Transverse colon (tissue), 4 donors: ENCODE results near the gene EHF. TPM values are rescaled to one million over a fixed set of nuclear protein-coding genes. Genes with fewer than 3 reads are reported as not detected.

Experiments
- DNase-seq: peaks from one replicate; pipeline ENCODE4 v3.0.0-alpha.2; 2019
- H3K27ac ChIP-seq, 4 donors: fragments of 200-600 bp; sonication (generic); 2 replicates each; pipeline ENCODE4 v1.5.1; 2016 to 2018; ENCODE audit warnings: inconsistent platforms in 4 of 4
- H3K27me3 ChIP-seq: fragments of 200-600 bp; sonication (generic); 2 replicates; pipeline ENCODE4 v1.5.1; 2017; ENCODE audit warnings: inconsistent platforms
- H3K36me3 ChIP-seq, 4 donors: fragments of 200-600 bp; sonication (generic); 2 replicates each; pipeline ENCODE4 v1.5.1; 2017 to 2019; ENCODE audit warnings: inconsistent platforms in 4 of 4
- H3K4me1 ChIP-seq, 4 donors: fragments of 200-600 bp; sonication (generic); 2 replicates each; pipeline ENCODE4 v1.5.1; 2017 to 2020; ENCODE audit warnings: inconsistent platforms in 4 of 4
- H3K4me3 ChIP-seq, 4 donors: fragments of 200-600 bp; sonication (generic); 1 replicate in 1 of 4; 2 replicates in 3 of 4; pipeline versions ENCODE4 v1.5.1 to v1.6.1; 2017 to 2019; ENCODE audit warnings: inconsistent platforms in 4 of 4
- H3K9me3 ChIP-seq, 2 donors: fragments of 200-600 bp; sonication (generic); 2 replicates each; pipeline ENCODE4 v1.5.1; 2017 to 2019; ENCODE audit warnings: inconsistent platforms in 2 of 2
- EP300 ChIP-seq: sonication (generic); formaldehyde crosslinking; IDR thresholded peaks from one replicate; pipeline ENCODE4 v1.6.1; 2017; ENCODE audit warnings: antibody characterized with exemption, low read depth
- POLR2A ChIP-seq: fragments of 450-650 bp; IDR thresholded peaks from one replicate; pipeline ENCODE4 v1.6.1; 2016; ENCODE audit warnings: antibody characterized with exemption, mild to moderate bottlenecking, moderate library complexity
- POLR2AphosphoS5 ChIP-seq, 3 donors: sonication (generic); formaldehyde crosslinking; IDR thresholded peaks; one replicate each; pipeline ENCODE4 v1.6.1; 2016; ENCODE audit warnings: antibody characterized with exemption in 3 of 3
- WGBS, 2 donors: methylation state at CpG; one replicate each; pipeline ENCODE4 v1.1.5; 2018; ENCODE audit warnings: low coverage in 1 of 2; 5-methylcytosine and 5-hydroxymethylcytosine counted together
- in situ Hi-C, 4 donors: fragments of 200-750 bp; cut with MboI; loops; one replicate each; pipeline versions ENCODE4 v1.15.0 to v1.15.1; 2017; ENCODE audit warnings: low sequenced_read_pairs in 3 of 4, low pct_ligation_motif_present in 1 of 4, low pct_unique_long_range_greater_than_20kb in 1 of 4
- intact Hi-C: fragments of 100-400 bp; cut with DNase I; formaldehyde crosslinking; loops from one replicate; pipeline ENCODE4 v1.15.1; 2023; ENCODE audit warnings: low total_unique reads
- total RNA-seq, 4 donors: library from RNA; depleted of rRNA; stranded (reverse); fragments of >200 nt; gene quantifications; one replicate each; pipeline ENCODE4 v1.1.0, GENCODE V29; 2016
- TF ChIP-seq, protein P1 (sequence below), 5 experiments: fragments of 200-600 bp in 3 of 5; fragments of 450-650 bp in 2 of 5; sonication (generic) in 3 of 5; IDR thresholded peaks; 1 replicate in 2 of 5; 2 replicates in 3 of 5; pipeline ENCODE4 v1.5.1; 2016 to 2017; ENCODE audit warnings: antibody characterized with exemption in 5 of 5, inconsistent platforms in 3 of 5, mild to moderate bottlenecking in 2 of 5, moderate library complexity in 1 of 5

EHF gene
- total RNA-seq, 4 donors from 2014 or later, result 206 to 406 (median 262) TPM

DNA sequence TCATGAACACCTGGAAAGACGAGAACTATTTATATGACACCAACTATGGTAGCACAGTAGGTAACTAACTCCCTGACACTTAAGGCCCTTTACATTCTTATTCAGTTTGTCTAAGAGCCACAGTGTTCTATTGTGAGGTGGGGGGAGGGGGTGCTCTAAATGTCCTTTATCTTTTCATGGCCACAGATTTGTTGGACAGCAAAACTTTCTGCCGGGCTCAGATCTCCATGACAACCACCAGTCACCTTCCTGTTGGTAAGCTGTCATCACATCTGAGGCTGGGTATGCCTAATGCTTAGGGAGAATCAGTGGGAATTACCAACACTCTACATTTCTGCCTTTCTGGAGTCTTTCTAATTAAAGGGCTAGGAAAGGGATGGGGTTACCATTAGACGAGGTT, 30.7 kb downstream of the EHF start:
- Histone ChIP-seq H3K36me3 (peaks cover 0 to 17% (median 2%) of the 10 kb centered on the region in 4 donors), H3K4me3 (no peak overlapping the region), H3K4me1 (peaks cover 4 to 55% (median 19%) of the 10 kb centered on the region in 4 donors), H3K9me3 (no peaks in the 10 kb centered on the region), H3K27me3 (no peaks in the 10 kb centered on the region), H3K27ac (peak overlapping the region in 1 of 4 donors; percentile 4)
- in situ Hi-C loops (no loop called here), intact Hi-C loops (no loop called here)
- TF ChIP-seq POLR2A (no peak), EP300 (no peak), POLR2AphosphoS5 (IDR thresholded peaks at IDR 0.05) (no peak)
- TF ChIP-seq, protein P1, sequence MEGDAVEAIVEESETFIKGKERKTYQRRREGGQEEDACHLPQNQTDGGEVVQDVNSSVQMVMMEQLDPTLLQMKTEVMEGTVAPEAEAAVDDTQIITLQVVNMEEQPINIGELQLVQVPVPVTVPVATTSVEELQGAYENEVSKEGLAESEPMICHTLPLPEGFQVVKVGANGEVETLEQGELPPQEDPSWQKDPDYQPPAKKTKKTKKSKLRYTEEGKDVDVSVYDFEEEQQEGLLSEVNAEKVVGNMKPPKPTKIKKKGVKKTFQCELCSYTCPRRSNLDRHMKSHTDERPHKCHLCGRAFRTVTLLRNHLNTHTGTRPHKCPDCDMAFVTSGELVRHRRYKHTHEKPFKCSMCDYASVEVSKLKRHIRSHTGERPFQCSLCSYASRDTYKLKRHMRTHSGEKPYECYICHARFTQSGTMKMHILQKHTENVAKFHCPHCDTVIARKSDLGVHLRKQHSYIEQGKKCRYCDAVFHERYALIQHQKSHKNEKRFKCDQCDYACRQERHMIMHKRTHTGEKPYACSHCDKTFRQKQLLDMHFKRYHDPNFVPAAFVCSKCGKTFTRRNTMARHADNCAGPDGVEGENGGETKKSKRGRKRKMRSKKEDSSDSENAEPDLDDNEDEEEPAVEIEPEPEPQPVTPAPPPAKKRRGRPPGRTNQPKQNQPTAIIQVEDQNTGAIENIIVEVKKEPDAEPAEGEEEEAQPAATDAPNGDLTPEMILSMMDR (IDR thresholded peaks at IDR 0.05), result no peak
- WGBS, 2 donors, result 67 to 81% methylated on average over 2 to 3 of the region's 3 CpGs
- no peak for DNase-seq

DNA sequence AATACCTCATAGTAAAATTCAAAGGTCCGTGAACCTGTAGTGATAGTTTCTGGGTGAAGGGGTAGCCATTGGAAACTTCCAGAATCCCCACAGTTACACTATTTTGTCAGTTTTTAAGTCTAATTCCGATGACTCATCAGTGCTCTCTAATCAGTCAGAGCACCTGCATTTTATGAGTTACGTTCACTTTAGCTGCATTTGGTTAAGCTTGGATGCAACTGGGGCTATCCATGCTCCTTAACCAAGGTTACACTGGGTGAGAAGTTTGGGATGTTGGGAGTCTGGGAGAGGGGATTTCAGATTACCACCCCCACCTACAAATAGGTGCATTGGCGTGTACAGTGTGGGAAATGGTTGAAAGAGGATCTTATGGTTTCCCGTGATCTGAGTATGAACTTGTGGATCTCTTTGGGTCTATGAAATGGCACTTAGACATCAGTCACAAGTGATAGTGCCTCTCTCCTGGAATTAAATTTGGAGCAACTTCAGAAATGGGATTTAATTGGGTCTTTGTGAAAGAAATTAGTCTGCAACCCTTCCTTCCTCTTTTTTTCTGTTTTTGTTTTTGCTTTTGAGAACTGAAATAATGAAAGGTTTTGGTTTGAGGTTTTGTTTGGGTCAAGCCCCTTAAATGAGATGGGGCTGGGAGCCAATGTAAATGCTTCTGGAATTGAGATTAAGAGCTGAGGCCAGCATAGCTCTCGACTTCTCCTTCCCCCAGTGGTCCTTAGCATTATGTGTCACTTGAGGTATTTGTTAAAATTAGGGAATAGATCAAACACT, 31.5 kb downstream of the EHF start:
- intact Hi-C loops (no loop called here), in situ Hi-C loops (no loop called here)
- no peak for TF ChIP-seq EP300
- TF ChIP-seq, protein P1 (IDR thresholded peaks at IDR 0.05), result no peak
- no peak for TF ChIP-seq POLR2AphosphoS5 (IDR thresholded peaks at IDR 0.05)
- TF ChIP-seq POLR2A, result no peak
- peak overlapping the region in 3 of 4 donors; percentile 4 to 49 (median 15) for H3K27ac ChIP-seq
- H3K9me3 ChIP-seq, result no peaks in the 10 kb centered on the region
- WGBS, 2 donors, result 70 to 71% methylated on average over 4 to 6 of the region's 6 CpGs
- no peak overlapping the region for H3K4me3 ChIP-seq
- peaks cover 0 to 24% (median 4%) of the 10 kb centered on the region in 4 donors for H3K36me3 ChIP-seq
- H3K27me3 ChIP-seq, result no peaks in the 10 kb centered on the region
- peaks cover 4 to 54% (median 19%) of the 10 kb centered on the region in 4 donors for H3K4me1 ChIP-seq
- no peak for DNase-seq

DNA sequence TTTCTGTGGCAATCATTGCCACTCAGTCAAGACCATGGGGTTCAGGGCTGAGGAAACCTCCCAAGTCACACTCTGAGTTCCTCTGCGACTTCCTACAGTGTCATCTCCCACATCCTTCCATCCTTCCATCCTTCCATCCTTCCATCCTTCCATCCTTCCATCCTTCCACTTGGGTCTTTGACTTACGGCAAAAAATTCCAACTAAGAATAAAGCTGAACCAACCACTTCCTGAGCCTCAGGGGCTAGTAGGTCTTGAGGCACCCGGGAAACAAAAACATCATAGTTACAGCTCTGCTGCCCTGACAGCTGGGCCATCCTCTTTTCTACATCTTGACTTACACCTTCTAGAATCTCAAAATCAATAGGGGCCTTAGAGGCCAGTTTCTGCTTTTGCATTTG, 32.1 kb downstream of the EHF start:
- TF ChIP-seq, protein P1 (IDR thresholded peaks at IDR 0.05), result no peak
- TF ChIP-seq POLR2A, result no peak
- no peak for TF ChIP-seq POLR2AphosphoS5 (IDR thresholded peaks at IDR 0.05)
- TF ChIP-seq EP300, result no peak
- peak overlapping the region in 3 of 4 donors; percentile 15 to 49 (median 27) for H3K27ac ChIP-seq
- no peak for DNase-seq
- intact Hi-C loops, result no loop called here
- in situ Hi-C loops, result no loop called here
- 54 to 83% methylated on average over 2 to 3 of the region's 3 CpGs for WGBS, 2 donors
- no peak overlapping the region for H3K4me3 ChIP-seq
- H3K4me1 ChIP-seq, result peaks cover 4 to 47% (median 19%) of the 10 kb centered on the region in 4 donors
- H3K36me3 ChIP-seq, result peaks cover 0 to 24% (median 4%) of the 10 kb centered on the region in 4 donors
- H3K9me3 ChIP-seq, result no peaks in the 10 kb centered on the region
- no peaks in the 10 kb centered on the region for H3K27me3 ChIP-seq

DNA sequence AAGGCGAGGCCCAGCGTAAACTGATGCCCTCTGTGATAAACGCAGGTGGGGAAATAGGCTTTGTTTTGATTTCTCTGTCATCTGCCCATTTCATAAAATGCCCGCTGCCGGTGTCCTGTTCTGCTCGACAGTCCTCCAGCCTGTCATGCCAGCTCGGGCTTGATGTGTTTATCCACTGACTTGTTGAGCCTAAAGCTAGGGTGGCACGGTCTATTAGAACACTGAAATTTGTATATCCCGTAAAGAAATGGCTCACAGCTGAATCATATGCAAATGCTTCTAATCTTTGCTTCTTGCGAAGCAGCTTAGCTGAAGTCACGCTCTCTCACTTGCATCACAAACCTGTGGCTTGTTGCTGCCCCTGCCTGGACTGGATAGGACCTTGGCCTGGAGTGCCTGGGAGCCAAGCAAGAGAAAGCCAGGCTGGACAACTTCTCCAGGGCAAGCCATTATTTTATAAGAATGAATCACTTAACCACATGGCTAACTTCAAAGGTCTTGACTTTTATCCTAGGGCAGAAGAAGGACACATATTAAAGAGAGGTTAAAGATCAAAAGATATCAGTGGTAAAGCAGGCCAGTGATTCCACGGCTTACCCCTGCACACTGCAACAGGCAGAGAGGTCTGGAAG, 33.1 kb downstream of the EHF start:
- in situ Hi-C loops, result no loop called here
- peak in 1 of 3 donors; percentile 43 for TF ChIP-seq POLR2AphosphoS5 (IDR thresholded peaks at IDR 0.05)
- TF ChIP-seq, protein P1 (IDR thresholded peaks at IDR 0.05), result no peak
- no peak for TF ChIP-seq POLR2A
- no peak for TF ChIP-seq EP300
- Histone ChIP-seq H3K36me3 (peaks cover 0 to 27% (median 7%) of the 10 kb centered on the region in 4 donors), H3K9me3 (no peaks in the 10 kb centered on the region), H3K27me3 (no peaks in the 10 kb centered on the region), H3K4me1 (peaks cover 4 to 44% (median 15%) of the 10 kb centered on the region in 4 donors), H3K27ac (peak overlapping the region in 3 of 4 donors; percentile 27 to 49 (median 28)), H3K4me3 (no peak overlapping the region)
- DNase-seq, result peak; percentile 59
- intact Hi-C loops, result no loop called here
- WGBS, 2 donors, result 42 to 50% methylated on average over 6 to 12 of the region's 12 CpGs
